ENCODE data around the gene ECHDC3. TPM values are rescaled to one million over a fixed set of nuclear protein-coding genes. Genes with fewer than 3 reads are reported as not detected.

ECHDC3 gene
- total and polyA plus RNA-seq, 2 donors (not counting 3 experiments of a cell fraction or from before 2014, with no cell fraction given): 6.0 to 7.3 TPM

- no peaks in the 10 kb centered on the region for H3K79me2 ChIP-seq (ENCODE audit: control insufficient read depth, insufficient read depth, low read length)
- no peak for DNase-seq (ENCODE audit: low read depth, low spot score)
- TF ChIP-seq POLR2AphosphoS5 (IDR thresholded peaks at IDR 0.05; ENCODE audit: insufficient read depth, low read depth, low read length): no peak
- TF ChIP-seq CTCF (IDR thresholded peaks at IDR 0.05; ENCODE audit: extremely low read depth in 1 of 2, insufficient read depth in 1 of 2, low read depth in 1 of 2, low read length in 2 of 2): no peak
- TF ChIP-seq JUN (IDR thresholded peaks at IDR 0.05; ENCODE audit: borderline replicate concordance, insufficient read depth, insufficient read length, low read depth): no peak
- TF ChIP-seq, protein P1, sequence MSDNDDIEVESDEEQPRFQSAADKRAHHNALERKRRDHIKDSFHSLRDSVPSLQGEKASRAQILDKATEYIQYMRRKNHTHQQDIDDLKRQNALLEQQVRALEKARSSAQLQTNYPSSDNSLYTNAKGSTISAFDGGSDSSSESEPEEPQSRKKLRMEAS (IDR thresholded peaks at IDR 0.05; ENCODE audit: insufficient read depth, insufficient read length): no peak
- no peak for TF ChIP-seq MYC (IDR thresholded peaks at IDR 0.05; ENCODE audit: low read depth, low read length)
- no peak for TF ChIP-seq GATA2 (IDR thresholded peaks at IDR 0.05; ENCODE audit: insufficient read depth, insufficient read length, low read depth, low read length)
- no peak for TF ChIP-seq EZH2 (IDR thresholded peaks at IDR 0.05; ENCODE audit: borderline replicate concordance, low read depth, low read length, severe bottlenecking)
- no peak for TF ChIP-seq POLR2A (IDR thresholded peaks at IDR 0.05; ENCODE audit: low read depth, low read length)
- TF ChIP-seq FOS (IDR thresholded peaks at IDR 0.05; ENCODE audit: borderline replicate concordance, insufficient read depth, low read length): no peak
- no peaks in the 10 kb centered on the region for H3K27me3 ChIP-seq (ENCODE audit: control insufficient read depth in 2 of 2, insufficient read depth in 2 of 2, low read length in 2 of 2)
- peak; percentile 12 for FAIRE-seq
- H3K9me1 ChIP-seq (replicated peaks; ENCODE audit: control insufficient read depth, extremely low read depth, insufficient read depth, low read length): no peaks in the 10 kb centered on the region
- H4K20me1 ChIP-seq (replicated peaks; ENCODE audit: control insufficient read depth, extremely low read depth, insufficient read depth, low read length): no peaks in the 10 kb centered on the region
- H3K9me3 ChIP-seq (replicated peaks; ENCODE audit: control insufficient read depth, insufficient read depth, low read length): no peaks in the 10 kb centered on the region
- dilution Hi-C loops (cut with MboI; ENCODE audit: extremely low pct_ligation_motif_present, low sequenced_read_pairs): loop anchor here (25.0 kb wide), 1 partner anchor 245 kb away; no protein-coding TSS in a partner anchor
- H3K4me2 ChIP-seq (ENCODE audit: insufficient read depth, low read length): no peak overlapping the region
- H3K4me3 ChIP-seq (replicated peaks in 1 of 3; ENCODE audit: insufficient read depth in 1 of 3, low read depth in 1 of 3, low read length in 3 of 3): no peak overlapping the region
- CTCF ChIA-PET: interaction anchor here (0.9 to 3.2 kb wide), 38 partner anchors 9 to 492 kb away, joined by 3 to 63 read pairs (median 4); no protein-coding TSS in a partner anchor
- H3K9ac ChIP-seq (replicated peaks; ENCODE audit: extremely low read depth, insufficient read depth, low read length): no peak overlapping the region
- intact Hi-C loops (cut with micrococcal nuclease): loop anchor here (5.0 kb wide), 1 partner anchor 720 kb away; no protein-coding TSS in a partner anchor
- POLR2A ChIA-PET: no interaction called here
- no TSS peak for BruUV-seq (replicated peaks)
- H3K27ac ChIP-seq (ENCODE audit: insufficient read depth, low read depth, low read length): no peak overlapping the region
- H3K36me3 ChIP-seq (ENCODE audit: control insufficient read depth in 2 of 2, extremely low read depth in 1 of 2, insufficient read depth in 2 of 2, low read length in 2 of 2): no peaks in the 10 kb centered on the region
- H2AFZ ChIP-seq (ENCODE audit: low read depth, low read length): no peak overlapping the region
- peaks cover 10% of the 10 kb centered on the region for H3K4me1 ChIP-seq (ENCODE audit: control insufficient read depth, extremely low read depth, insufficient read depth, low read length)
Measured at GRCh38 chr10:11756766-11757315, 14.7 kb downstream of the ECHDC3 start.
